ENCODE measurements around the gene CELA1. TPM values are rescaled to one million over a fixed set of nuclear protein-coding genes. Genes with fewer than 3 reads are reported as not detected.

CELA1 gene
- total RNA-seq, 2 experiments from 2014 or later, result 0.85 to 1.2 TPM

GRCh38 chr12:51374361-51374760, 27.9 kb upstream of the CELA1 start:
- H3K27me3 Mint-ChIP-seq, result no peaks in the 10 kb centered on the region
- peaks cover 37% of the 10 kb centered on the region for H3K36me3 ChIP-seq (ENCODE audit: insufficient read depth, low read length)
- peaks cover 51% of the 10 kb centered on the region for H3K4me1 Mint-ChIP-seq (ENCODE audit: low read depth)
- peaks cover 64% of the 10 kb centered on the region for H3K36me3 Mint-ChIP-seq (ENCODE audit: low read depth)
- H3K9me3 ChIP-seq (ENCODE audit: control insufficient read depth in 1 of 2, insufficient read depth in 1 of 2, low read length in 2 of 2), result no peaks in the 10 kb centered on the region
- no peak for DNase-seq
- no peak overlapping the region for H3K4me3 Mint-ChIP-seq
- TF ChIP-seq CTCF (IDR thresholded peaks at IDR 0.05), result no peak
- H3K27me3 ChIP-seq (ENCODE audit: control insufficient read depth in 1 of 2, insufficient read depth in 2 of 2, low read length in 2 of 2), result no peaks in the 10 kb centered on the region
- H3K27ac Mint-ChIP-seq, result no peak overlapping the region
- no peak overlapping the region for H3K4me3 ChIP-seq (ENCODE audit: low read length)
- CTCF ChIA-PET, result no interaction called here
- intact Hi-C loops (cut with DNase I, micrococcal nuclease), result no loop called here
- ATAC-seq (ENCODE audit: poor library complexity), result no peak
- H3K9me3 Mint-ChIP-seq, result no peaks in the 10 kb centered on the region
- H3K27ac ChIP-seq (ENCODE audit: low read depth in 1 of 2, low read length in 2 of 2), result no peak overlapping the region
- POLR2A ChIA-PET, result interaction anchor here (1.0 kb wide), 1 partner anchor 17 kb away, joined by 3 read pairs; no protein-coding TSS in a partner anchor
- peaks cover 28% of the 10 kb centered on the region for H3K4me1 ChIP-seq (ENCODE audit: insufficient read depth, low read length)

GRCh38 chr12:51373187-51373586, 26.7 kb upstream of the CELA1 start:
- Mint-ChIP-seq H3K9me3 (no peaks in the 10 kb centered on the region), H3K4me1 (ENCODE audit: low read depth) (peaks cover 57% of the 10 kb centered on the region), H3K4me3 (no peak overlapping the region), H3K27me3 (no peaks in the 10 kb centered on the region), H3K27ac (no peak overlapping the region), H3K36me3 (ENCODE audit: low read depth) (peaks cover 61% of the 10 kb centered on the region)
- H3K9me3 ChIP-seq (ENCODE audit: control insufficient read depth in 1 of 2, insufficient read depth in 1 of 2, low read length in 2 of 2), result no peaks in the 10 kb centered on the region
- H3K27ac ChIP-seq (ENCODE audit: low read depth in 1 of 2, low read length in 2 of 2), result no peak overlapping the region
- ATAC-seq (ENCODE audit: poor library complexity), result no peak
- H3K4me1 ChIP-seq (ENCODE audit: insufficient read depth, low read length), result peaks cover 33% of the 10 kb centered on the region
- ChIA-PET POLR2A (interaction anchor here (0.6 to 1.4 kb wide), 2 partner anchors 17 to 20 kb away, joined by 3 to 4 read pairs; no protein-coding TSS in a partner anchor), CTCF (no interaction called here)
- peaks cover 26% of the 10 kb centered on the region for H3K36me3 ChIP-seq (ENCODE audit: insufficient read depth, low read length)
- no peak for TF ChIP-seq CTCF (IDR thresholded peaks at IDR 0.05)
- no peaks in the 10 kb centered on the region for H3K27me3 ChIP-seq (ENCODE audit: control insufficient read depth in 1 of 2, insufficient read depth in 2 of 2, low read length in 2 of 2)
- no peak overlapping the region for H3K4me3 ChIP-seq (ENCODE audit: low read length)
- DNase-seq, result peak in 1 of 14 experiments; percentile 46
- intact Hi-C loops (cut with DNase I, micrococcal nuclease), result no loop called here

GRCh38 chr12:51372021-51372420, 25.5 kb upstream of the CELA1 start:
- H3K4me3 Mint-ChIP-seq, result no peak overlapping the region
- POLR2A ChIA-PET, result interaction anchor here (0.8 to 1.5 kb wide), 3 partner anchors 18 to 154 kb away, joined by 3 to 4 read pairs (median 3); no protein-coding TSS in a partner anchor
- no peaks in the 10 kb centered on the region for H3K9me3 Mint-ChIP-seq
- Histone ChIP-seq H3K4me3 (ENCODE audit: low read length) (no peak overlapping the region), H3K36me3 (ENCODE audit: insufficient read depth, low read length) (peaks cover 17% of the 10 kb centered on the region), H3K27ac (ENCODE audit: low read depth in 1 of 2, low read length in 2 of 2) (no peak overlapping the region), H3K27me3 (ENCODE audit: control insufficient read depth in 1 of 2, insufficient read depth in 2 of 2, low read length in 2 of 2) (no peaks in the 10 kb centered on the region), H3K4me1 (ENCODE audit: insufficient read depth, low read length) (peaks cover 42% of the 10 kb centered on the region), H3K9me3 (ENCODE audit: control insufficient read depth in 1 of 2, insufficient read depth in 1 of 2, low read length in 2 of 2) (no peaks in the 10 kb centered on the region)
- ATAC-seq (ENCODE audit: poor library complexity), result no peak
- peaks cover 60% of the 10 kb centered on the region for H3K4me1 Mint-ChIP-seq (ENCODE audit: low read depth)
- DNase-seq, result no peak
- no peaks in the 10 kb centered on the region for H3K27me3 Mint-ChIP-seq
- no peak for TF ChIP-seq CTCF (IDR thresholded peaks at IDR 0.05)
- H3K27ac Mint-ChIP-seq, result peak overlapping the region; percentile 42
- intact Hi-C loops (cut with DNase I, micrococcal nuclease), result no loop called here
- peaks cover 49% of the 10 kb centered on the region for H3K36me3 Mint-ChIP-seq (ENCODE audit: low read depth)
- CTCF ChIA-PET, result interaction anchor here (1.3 kb wide), 1 partner anchor 102 kb away, joined by 3 read pairs; the partner anchor contains the start of gene SMAGP
